Measurements from ENCODE around the gene NADK2. TPM values are rescaled to one million over a fixed set of nuclear protein-coding genes. Genes with fewer than 3 reads are reported as not detected.

The NADK2 gene
- polyA plus RNA-seq, 1 of the 3 experiments (the other 2 are of a cell fraction), result 7.6 TPM

- no peak for TF ChIP-seq SIN3A (IDR thresholded peaks at IDR 0.05; ENCODE audit: borderline replicate concordance, low read depth, low read length)
- no peak for TF ChIP-seq RXRA (IDR thresholded peaks at IDR 0.05; ENCODE audit: borderline replicate concordance, low read depth)
- TF ChIP-seq, protein P1, sequence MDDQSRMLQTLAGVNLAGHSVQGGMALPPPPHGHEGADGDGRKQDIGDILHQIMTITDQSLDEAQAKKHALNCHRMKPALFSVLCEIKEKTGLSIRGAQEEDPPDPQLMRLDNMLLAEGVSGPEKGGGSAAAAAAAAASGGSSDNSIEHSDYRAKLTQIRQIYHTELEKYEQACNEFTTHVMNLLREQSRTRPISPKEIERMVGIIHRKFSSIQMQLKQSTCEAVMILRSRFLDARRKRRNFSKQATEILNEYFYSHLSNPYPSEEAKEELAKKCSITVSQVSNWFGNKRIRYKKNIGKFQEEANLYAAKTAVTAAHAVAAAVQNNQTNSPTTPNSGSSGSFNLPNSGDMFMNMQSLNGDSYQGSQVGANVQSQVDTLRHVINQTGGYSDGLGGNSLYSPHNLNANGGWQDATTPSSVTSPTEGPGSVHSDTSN (IDR thresholded peaks at IDR 0.05), result no peak
- TF ChIP-seq RAD21 (IDR thresholded peaks at IDR 0.05; ENCODE audit: low read length), result no peak
- no peak for TF ChIP-seq FOXM1 (IDR thresholded peaks at IDR 0.05; ENCODE audit: low read depth)
- TF ChIP-seq USF1 (IDR thresholded peaks at IDR 0.05; ENCODE audit: borderline replicate concordance, low read depth), result no peak
- TF ChIP-seq ELF1 (IDR thresholded peaks at IDR 0.05), result no peak
- TF ChIP-seq SMC3 (IDR thresholded peaks at IDR 0.05; ENCODE audit: low read depth, low read length), result no peak
- no peak for TF ChIP-seq MXI1 (IDR thresholded peaks at IDR 0.05; ENCODE audit: low read depth, low read length)
- TF ChIP-seq ZBTB33 (IDR thresholded peaks at IDR 0.05; ENCODE audit: borderline replicate concordance, low read depth), result no peak
- TF ChIP-seq TEAD4 (IDR thresholded peaks at IDR 0.05; ENCODE audit: borderline replicate concordance, insufficient read depth), result no peak
- TF ChIP-seq EZH2phosphoT487 (IDR thresholded peaks at IDR 0.05; ENCODE audit: borderline replicate concordance, low read depth), result no peak
- TF ChIP-seq, protein P2, sequence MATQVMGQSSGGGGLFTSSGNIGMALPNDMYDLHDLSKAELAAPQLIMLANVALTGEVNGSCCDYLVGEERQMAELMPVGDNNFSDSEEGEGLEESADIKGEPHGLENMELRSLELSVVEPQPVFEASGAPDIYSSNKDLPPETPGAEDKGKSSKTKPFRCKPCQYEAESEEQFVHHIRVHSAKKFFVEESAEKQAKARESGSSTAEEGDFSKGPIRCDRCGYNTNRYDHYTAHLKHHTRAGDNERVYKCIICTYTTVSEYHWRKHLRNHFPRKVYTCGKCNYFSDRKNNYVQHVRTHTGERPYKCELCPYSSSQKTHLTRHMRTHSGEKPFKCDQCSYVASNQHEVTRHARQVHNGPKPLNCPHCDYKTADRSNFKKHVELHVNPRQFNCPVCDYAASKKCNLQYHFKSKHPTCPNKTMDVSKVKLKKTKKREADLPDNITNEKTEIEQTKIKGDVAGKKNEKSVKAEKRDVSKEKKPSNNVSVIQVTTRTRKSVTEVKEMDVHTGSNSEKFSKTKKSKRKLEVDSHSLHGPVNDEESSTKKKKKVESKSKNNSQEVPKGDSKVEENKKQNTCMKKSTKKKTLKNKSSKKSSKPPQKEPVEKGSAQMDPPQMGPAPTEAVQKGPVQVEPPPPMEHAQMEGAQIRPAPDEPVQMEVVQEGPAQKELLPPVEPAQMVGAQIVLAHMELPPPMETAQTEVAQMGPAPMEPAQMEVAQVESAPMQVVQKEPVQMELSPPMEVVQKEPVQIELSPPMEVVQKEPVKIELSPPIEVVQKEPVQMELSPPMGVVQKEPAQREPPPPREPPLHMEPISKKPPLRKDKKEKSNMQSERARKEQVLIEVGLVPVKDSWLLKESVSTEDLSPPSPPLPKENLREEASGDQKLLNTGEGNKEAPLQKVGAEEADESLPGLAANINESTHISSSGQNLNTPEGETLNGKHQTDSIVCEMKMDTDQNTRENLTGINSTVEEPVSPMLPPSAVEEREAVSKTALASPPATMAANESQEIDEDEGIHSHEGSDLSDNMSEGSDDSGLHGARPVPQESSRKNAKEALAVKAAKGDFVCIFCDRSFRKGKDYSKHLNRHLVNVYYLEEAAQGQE (IDR thresholded peaks at IDR 0.05; ENCODE audit: low read depth, low read length), result no peak
- TF ChIP-seq RCOR1 (IDR thresholded peaks at IDR 0.05; ENCODE audit: low read length), result no peak
- TF ChIP-seq, protein P3, sequence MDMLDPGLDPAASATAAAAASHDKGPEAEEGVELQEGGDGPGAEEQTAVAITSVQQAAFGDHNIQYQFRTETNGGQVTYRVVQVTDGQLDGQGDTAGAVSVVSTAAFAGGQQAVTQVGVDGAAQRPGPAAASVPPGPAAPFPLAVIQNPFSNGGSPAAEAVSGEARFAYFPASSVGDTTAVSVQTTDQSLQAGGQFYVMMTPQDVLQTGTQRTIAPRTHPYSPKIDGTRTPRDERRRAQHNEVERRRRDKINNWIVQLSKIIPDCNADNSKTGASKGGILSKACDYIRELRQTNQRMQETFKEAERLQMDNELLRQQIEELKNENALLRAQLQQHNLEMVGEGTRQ (IDR thresholded peaks at IDR 0.05; ENCODE audit: borderline replicate concordance, low read depth, low read length), result no peak
- no peak for TF ChIP-seq POLR2AphosphoS5 (IDR thresholded peaks at IDR 0.05; ENCODE audit: low read depth, low read length)
- no peaks in the 10 kb centered on the region; a peak in 1 of 4 replicates for H3K4me1 ChIP-seq (ENCODE audit: control insufficient read depth in 1 of 2, insufficient read depth in 2 of 2, low read depth in 1 of 2, low read length in 1 of 2)
- no peaks in the 10 kb centered on the region; the same call in 1 of the 2 replicates for H3K79me2 ChIP-seq (ENCODE audit: insufficient read depth)
- H3K36me3 ChIP-seq (replicated peaks in 1 of 2; ENCODE audit: control insufficient read depth in 1 of 2, insufficient read depth in 2 of 2, low read length in 1 of 2), result peaks cover 56 to 98% of the 10 kb centered on the region in 2 experiments
- H3F3A ChIP-seq (replicated peaks; ENCODE audit: insufficient read depth), result no peaks in the 10 kb centered on the region
- H3K4me3 ChIP-seq (ENCODE audit: low read depth in 2 of 2, low read length in 1 of 2), result no peak overlapping the region
- no peaks in the 10 kb centered on the region for H3K9me2 ChIP-seq
- H3K27ac ChIP-seq (ENCODE audit: low read depth in 2 of 2, low read length in 1 of 2), result no peak overlapping the region
- H2AFZ ChIP-seq (ENCODE audit: low read depth), result no peak overlapping the region
- WGBS (ENCODE audit: low lambda C conversion rate), result 96% methylated on average over 5 of the region's 5 CpGs
- H3K9me3 ChIP-seq, result no peaks in the 10 kb centered on the region
- ChIA-PET CTCF (no interaction called here), POLR2A (no interaction called here)
- H3K27me3 ChIP-seq (ENCODE audit: insufficient read depth), result no peaks in the 10 kb centered on the region
- no peak overlapping the region for H3K9ac ChIP-seq
- no peak overlapping the region for H3K4me2 ChIP-seq
- no peak for DNase-seq
- H4K20me1 ChIP-seq (ENCODE audit: insufficient read depth), result no peaks in the 10 kb centered on the region
These were observed 66.7 kb downstream of the NADK2 start for GRCh38 chr5:36175043-36175442.
